ENCODE data around the gene LRRC8E.

DNA sequence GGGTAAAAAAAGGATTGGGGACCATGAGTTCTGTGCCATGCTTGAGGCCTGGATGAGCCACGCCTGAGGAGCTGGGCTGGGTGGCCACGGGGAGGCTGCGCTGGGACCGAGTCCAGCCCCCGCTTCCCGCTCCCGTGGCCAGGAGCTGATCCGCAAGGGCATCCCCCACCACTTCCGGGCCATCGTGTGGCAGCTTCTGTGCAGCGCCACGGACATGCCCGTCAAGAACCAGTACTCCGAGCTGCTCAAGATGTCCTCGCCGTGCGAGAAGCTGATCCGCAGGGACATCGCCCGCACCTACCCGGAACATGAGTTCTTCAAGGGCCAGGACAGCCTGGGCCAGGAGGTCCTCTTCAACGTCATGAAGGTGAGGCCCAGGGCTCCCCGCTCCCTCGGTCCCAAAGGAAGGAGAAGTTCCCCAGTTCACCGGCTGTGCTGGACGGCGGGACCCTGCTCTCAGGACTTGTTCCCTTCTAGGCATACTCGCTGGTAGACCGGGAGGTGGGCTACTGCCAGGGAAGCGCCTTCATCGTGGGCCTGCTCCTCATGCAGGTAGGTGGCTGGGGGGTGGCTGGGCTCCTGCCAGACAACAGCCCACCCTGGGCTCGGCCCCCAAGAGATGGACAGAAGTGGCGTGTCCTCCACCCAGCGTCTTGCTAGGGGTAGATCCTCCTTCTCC, 39.4 kb upstream of the LRRC8E start:
- TF ChIP-seq FOXA1 (IDR thresholded peaks at IDR 0.05): no peak
- TF ChIP-seq, protein P1, sequence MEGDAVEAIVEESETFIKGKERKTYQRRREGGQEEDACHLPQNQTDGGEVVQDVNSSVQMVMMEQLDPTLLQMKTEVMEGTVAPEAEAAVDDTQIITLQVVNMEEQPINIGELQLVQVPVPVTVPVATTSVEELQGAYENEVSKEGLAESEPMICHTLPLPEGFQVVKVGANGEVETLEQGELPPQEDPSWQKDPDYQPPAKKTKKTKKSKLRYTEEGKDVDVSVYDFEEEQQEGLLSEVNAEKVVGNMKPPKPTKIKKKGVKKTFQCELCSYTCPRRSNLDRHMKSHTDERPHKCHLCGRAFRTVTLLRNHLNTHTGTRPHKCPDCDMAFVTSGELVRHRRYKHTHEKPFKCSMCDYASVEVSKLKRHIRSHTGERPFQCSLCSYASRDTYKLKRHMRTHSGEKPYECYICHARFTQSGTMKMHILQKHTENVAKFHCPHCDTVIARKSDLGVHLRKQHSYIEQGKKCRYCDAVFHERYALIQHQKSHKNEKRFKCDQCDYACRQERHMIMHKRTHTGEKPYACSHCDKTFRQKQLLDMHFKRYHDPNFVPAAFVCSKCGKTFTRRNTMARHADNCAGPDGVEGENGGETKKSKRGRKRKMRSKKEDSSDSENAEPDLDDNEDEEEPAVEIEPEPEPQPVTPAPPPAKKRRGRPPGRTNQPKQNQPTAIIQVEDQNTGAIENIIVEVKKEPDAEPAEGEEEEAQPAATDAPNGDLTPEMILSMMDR (IDR thresholded peaks at IDR 0.05; ENCODE audit: low read depth, low read length, missing input control): no peak
- TF ChIP-seq, protein P2, sequence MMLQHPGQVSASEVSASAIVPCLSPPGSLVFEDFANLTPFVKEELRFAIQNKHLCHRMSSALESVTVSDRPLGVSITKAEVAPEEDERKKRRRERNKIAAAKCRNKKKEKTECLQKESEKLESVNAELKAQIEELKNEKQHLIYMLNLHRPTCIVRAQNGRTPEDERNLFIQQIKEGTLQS (IDR thresholded peaks at IDR 0.05): no peak
- no peak for TF ChIP-seq YY1 (IDR thresholded peaks at IDR 0.05)
- no peak for TF ChIP-seq JUND (IDR thresholded peaks at IDR 0.05)
- TF ChIP-seq, protein P3, sequence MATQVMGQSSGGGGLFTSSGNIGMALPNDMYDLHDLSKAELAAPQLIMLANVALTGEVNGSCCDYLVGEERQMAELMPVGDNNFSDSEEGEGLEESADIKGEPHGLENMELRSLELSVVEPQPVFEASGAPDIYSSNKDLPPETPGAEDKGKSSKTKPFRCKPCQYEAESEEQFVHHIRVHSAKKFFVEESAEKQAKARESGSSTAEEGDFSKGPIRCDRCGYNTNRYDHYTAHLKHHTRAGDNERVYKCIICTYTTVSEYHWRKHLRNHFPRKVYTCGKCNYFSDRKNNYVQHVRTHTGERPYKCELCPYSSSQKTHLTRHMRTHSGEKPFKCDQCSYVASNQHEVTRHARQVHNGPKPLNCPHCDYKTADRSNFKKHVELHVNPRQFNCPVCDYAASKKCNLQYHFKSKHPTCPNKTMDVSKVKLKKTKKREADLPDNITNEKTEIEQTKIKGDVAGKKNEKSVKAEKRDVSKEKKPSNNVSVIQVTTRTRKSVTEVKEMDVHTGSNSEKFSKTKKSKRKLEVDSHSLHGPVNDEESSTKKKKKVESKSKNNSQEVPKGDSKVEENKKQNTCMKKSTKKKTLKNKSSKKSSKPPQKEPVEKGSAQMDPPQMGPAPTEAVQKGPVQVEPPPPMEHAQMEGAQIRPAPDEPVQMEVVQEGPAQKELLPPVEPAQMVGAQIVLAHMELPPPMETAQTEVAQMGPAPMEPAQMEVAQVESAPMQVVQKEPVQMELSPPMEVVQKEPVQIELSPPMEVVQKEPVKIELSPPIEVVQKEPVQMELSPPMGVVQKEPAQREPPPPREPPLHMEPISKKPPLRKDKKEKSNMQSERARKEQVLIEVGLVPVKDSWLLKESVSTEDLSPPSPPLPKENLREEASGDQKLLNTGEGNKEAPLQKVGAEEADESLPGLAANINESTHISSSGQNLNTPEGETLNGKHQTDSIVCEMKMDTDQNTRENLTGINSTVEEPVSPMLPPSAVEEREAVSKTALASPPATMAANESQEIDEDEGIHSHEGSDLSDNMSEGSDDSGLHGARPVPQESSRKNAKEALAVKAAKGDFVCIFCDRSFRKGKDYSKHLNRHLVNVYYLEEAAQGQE (IDR thresholded peaks at IDR 0.05): no peak
- no peak for TF ChIP-seq EGR1 (IDR thresholded peaks at IDR 0.05; ENCODE audit: low read depth in 2 of 2)
- TF ChIP-seq, protein P4, sequence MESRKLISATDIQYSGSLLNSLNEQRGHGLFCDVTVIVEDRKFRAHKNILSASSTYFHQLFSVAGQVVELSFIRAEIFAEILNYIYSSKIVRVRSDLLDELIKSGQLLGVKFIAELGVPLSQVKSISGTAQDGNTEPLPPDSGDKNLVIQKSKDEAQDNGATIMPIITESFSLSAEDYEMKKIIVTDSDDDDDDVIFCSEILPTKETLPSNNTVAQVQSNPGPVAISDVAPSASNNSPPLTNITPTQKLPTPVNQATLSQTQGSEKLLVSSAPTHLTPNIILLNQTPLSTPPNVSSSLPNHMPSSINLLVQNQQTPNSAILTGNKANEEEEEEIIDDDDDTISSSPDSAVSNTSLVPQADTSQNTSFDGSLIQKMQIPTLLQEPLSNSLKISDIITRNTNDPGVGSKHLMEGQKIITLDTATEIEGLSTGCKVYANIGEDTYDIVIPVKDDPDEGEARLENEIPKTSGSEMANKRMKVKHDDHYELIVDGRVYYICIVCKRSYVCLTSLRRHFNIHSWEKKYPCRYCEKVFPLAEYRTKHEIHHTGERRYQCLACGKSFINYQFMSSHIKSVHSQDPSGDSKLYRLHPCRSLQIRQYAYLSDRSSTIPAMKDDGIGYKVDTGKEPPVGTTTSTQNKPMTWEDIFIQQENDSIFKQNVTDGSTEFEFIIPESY (IDR thresholded peaks at IDR 0.05): no peak
